GM12878 (cell line): ENCODE data around the gene EMP2.

Experiments
- ZNF274 ChIP-seq: IDR thresholded peaks from one replicate; pipeline ENCODE4 v1.8.0; 2011; ENCODE audit not compliant: insufficient read length, insufficient read depth
- TF ChIP-seq, protein P1 (sequence below): IDR thresholded peaks from 2 replicates; pipeline ENCODE4 v1.6.1; 2012; ENCODE audit warnings: low read length, inconsistent platforms

DNA sequence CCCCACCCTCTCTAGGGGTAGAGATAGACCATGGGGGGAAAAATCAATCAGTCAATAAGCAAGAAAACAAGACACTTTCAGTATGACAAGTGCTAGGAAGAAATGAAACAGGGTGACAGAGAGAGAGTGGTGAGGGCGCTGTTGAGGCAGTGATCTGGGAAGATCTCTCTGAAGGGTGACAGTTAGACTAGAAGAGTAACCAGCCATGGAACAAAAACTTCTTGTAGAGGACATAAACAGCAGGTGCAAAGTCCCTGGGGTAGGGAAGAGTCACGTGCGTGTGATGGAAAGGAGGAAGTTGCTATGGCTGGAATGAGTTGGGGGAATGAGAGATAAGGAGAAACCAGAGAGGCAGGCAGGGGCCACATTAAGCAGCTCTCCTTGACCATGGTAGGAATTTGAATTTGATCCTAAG, 16.8 kb upstream of the EMP2 start:
- TF ChIP-seq, protein P1, sequence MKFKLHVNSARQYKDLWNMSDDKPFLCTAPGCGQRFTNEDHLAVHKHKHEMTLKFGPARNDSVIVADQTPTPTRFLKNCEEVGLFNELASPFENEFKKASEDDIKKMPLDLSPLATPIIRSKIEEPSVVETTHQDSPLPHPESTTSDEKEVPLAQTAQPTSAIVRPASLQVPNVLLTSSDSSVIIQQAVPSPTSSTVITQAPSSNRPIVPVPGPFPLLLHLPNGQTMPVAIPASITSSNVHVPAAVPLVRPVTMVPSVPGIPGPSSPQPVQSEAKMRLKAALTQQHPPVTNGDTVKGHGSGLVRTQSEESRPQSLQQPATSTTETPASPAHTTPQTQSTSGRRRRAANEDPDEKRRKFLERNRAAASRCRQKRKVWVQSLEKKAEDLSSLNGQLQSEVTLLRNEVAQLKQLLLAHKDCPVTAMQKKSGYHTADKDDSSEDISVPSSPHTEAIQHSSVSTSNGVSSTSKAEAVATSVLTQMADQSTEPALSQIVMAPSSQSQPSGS = no peak
- no peak for TF ChIP-seq ZNF274
